Lower leg skin (tissue), 4 donors: ENCODE measurements around the gene DISC1. TPM values are rescaled to one million over a fixed set of nuclear protein-coding genes. Genes with fewer than 3 reads are reported as not detected.

Source experiments
- DNase-seq, 2 donors: peaks; one replicate each; pipeline ENCODE4 v3.0.0-alpha.2; 2019; ENCODE audit warnings: low spot score in 2 of 2
- H3K4me3 ChIP-seq: fragments of 200-600 bp; sonication (generic); 2 replicates; pipeline ENCODE4 v1.5.1; 2017; ENCODE audit warnings: mild to moderate bottlenecking, low read depth; ENCODE audit not compliant: poor library complexity, severe bottlenecking
- POLR2A ChIP-seq, 2 donors: fragments of 450-650 bp; IDR thresholded peaks; one replicate each; pipeline ENCODE4 v1.6.1; 2016 to 2017; ENCODE audit warnings: antibody characterized with exemption in 2 of 2, mild to moderate bottlenecking in 1 of 2, moderate library complexity in 1 of 2
- WGBS, 2 donors: methylation state at CpG; one replicate each; pipeline ENCODE4 v1.1.5; 2018; 5-methylcytosine and 5-hydroxymethylcytosine counted together
- intact Hi-C: fragments of 100-400 bp; cut with DNase I; formaldehyde crosslinking; loops from one replicate; pipeline ENCODE4 v1.15.0; 2023; ENCODE audit warnings: low total_unique reads
- total RNA-seq, 4 donors: library from RNA; depleted of rRNA; stranded (reverse); fragments of >200 nt; gene quantifications; one replicate each; pipeline ENCODE4 v1.1.0, GENCODE V29; 2016
- TF ChIP-seq, protein P1 (sequence below), 3 donors: fragments of 450-650 bp; IDR thresholded peaks; one replicate each; pipeline ENCODE4 v1.5.1; 2016; ENCODE audit warnings: antibody characterized with exemption in 3 of 3, mild to moderate bottlenecking in 3 of 3, moderate library complexity in 2 of 3

The DISC1 gene
- total RNA-seq, 4 donors from 2014 or later, result 1.6 to 7.4 (median 3.5) TPM

- no peak for TF ChIP-seq POLR2A (IDR thresholded peaks at IDR 0.05)
- TF ChIP-seq, protein P1, sequence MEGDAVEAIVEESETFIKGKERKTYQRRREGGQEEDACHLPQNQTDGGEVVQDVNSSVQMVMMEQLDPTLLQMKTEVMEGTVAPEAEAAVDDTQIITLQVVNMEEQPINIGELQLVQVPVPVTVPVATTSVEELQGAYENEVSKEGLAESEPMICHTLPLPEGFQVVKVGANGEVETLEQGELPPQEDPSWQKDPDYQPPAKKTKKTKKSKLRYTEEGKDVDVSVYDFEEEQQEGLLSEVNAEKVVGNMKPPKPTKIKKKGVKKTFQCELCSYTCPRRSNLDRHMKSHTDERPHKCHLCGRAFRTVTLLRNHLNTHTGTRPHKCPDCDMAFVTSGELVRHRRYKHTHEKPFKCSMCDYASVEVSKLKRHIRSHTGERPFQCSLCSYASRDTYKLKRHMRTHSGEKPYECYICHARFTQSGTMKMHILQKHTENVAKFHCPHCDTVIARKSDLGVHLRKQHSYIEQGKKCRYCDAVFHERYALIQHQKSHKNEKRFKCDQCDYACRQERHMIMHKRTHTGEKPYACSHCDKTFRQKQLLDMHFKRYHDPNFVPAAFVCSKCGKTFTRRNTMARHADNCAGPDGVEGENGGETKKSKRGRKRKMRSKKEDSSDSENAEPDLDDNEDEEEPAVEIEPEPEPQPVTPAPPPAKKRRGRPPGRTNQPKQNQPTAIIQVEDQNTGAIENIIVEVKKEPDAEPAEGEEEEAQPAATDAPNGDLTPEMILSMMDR (IDR thresholded peaks at IDR 0.05), result no peak
- WGBS, 2 donors, result 62 to 67% methylated on average over 8 of the region's 8 CpGs
- no peak overlapping the region for H3K4me3 ChIP-seq
- intact Hi-C loops, result no loop called here
- DNase-seq, result no peak
These were observed 144.1 kb downstream of the DISC1 start for GRCh38 chr1:231770506-231771175.

DNA sequence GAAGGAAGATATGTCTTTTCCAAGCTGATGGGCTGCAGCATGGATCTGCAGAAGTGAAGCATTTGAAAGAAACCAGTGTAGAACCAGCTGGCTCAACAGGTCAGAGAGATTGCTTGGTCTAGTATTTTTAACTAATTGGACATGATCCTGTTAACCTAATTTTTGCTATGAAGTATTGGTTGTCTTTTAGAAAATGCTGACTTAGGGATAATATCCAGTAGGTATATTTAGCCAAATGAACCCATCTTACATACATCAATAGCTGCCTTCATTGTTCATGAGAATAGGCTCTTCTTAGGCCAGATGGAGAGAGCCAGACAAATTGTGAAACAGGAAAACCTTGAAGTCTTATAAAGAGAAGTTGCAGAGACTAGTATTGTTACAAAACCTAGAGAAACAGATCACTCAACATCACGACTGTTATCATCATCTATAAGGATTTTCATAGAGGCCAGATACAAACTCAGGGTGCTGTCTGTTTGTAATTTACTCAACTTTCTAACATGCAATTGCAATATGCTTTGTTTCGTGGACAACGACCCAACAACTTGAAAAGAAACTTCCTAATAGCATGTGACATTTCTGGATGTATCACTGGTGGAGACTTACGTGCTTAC lies 148.2 kb downstream of the DISC1 start:
- TF ChIP-seq, protein P1 (IDR thresholded peaks at IDR 0.05), result no peak
- no peak for TF ChIP-seq POLR2A (IDR thresholded peaks at IDR 0.05)
- intact Hi-C loops, result no loop called here
- no peak for DNase-seq
- 85 to 90% methylated on average over 4 of the region's 4 CpGs for WGBS, 2 donors
- H3K4me3 ChIP-seq, result no peak overlapping the region

- no peak overlapping the region for H3K4me3 ChIP-seq
- intact Hi-C loops, result no loop called here
- no peak for DNase-seq
- WGBS, 2 donors, result 73 to 74% methylated on average over 10 of the region's 10 CpGs
- no peak for TF ChIP-seq POLR2A (IDR thresholded peaks at IDR 0.05)
These were observed 149.6 kb downstream of the DISC1 start for GRCh38 chr1:231776010-231776756.

GRCh38 chr1:231776757-231777062 lies 150.1 kb downstream of the DISC1 start:
- DNase-seq, result no peak
- H3K4me3 ChIP-seq, result no peak overlapping the region
- WGBS, 2 donors, result 62 to 68% methylated on average over 5 of the region's 5 CpGs
- no peak for TF ChIP-seq POLR2A (IDR thresholded peaks at IDR 0.05)
- TF ChIP-seq, protein P1 (IDR thresholded peaks at IDR 0.05), result no peak
- intact Hi-C loops, result no loop called here

DNA sequence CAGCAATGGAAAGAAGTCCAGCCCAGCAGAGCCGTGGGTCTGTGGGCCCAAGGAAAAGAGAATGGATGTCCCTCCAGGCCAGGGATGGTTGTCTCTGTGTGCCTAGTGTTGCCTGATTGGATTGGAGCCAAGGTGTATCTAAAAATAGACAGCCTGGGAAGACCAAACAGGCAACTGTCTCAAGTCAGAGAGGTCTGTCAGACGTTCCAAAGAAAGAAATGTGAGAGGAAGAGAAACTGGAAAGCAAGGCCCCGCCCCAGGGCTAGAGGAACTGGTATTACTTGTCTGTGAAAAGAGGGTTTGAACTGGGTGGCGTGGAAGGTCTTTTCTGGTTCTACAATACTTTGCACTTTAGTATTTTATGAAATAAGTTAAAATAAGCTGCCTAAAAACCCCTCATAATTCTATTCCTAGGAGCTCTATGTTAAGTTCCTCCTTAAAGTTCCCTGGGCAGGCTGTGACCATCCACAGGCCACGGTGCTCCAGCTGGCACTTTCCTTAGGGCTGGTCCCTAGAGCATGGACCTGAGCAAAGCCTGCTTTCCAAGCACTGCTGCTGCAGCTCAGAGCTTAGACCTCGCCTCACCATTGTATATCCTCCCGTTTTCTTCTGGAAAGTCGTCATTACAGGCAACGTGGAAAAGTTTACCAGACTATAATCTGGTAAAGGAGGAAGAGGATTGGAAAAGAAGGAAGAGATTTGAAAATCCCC lies 151.6 kb downstream of the DISC1 start:
- no peak overlapping the region for H3K4me3 ChIP-seq
- WGBS, 2 donors, result 33 to 39% methylated on average over 9 of the region's 9 CpGs
- DNase-seq, result peak; percentile 69 to 88
- intact Hi-C loops, result no loop called here
- TF ChIP-seq, protein P1 (IDR thresholded peaks at IDR 0.05), result no peak
- TF ChIP-seq POLR2A (IDR thresholded peaks at IDR 0.05), result no peak

DNA sequence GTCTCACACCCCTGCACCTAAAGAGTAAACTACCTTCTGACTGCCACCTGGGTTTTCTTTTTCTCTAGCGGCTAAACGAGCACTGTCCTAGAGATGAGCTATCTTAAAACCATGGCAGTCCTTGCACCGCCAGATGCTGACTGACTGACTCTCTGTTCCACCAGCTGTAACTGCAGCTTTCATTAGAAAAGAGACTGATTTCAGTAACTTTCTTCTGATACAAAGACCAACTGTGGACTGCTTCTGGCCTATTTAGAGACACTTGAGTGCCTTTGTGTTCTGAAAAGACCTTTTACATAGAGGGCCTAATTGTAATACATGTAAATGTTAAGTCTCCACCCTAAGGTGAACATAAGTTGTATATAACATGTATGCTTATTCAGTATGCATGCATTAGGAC lies 152.5 kb downstream of the DISC1 start:
- TF ChIP-seq, protein P1 (IDR thresholded peaks at IDR 0.05), result no peak
- no peak for TF ChIP-seq POLR2A (IDR thresholded peaks at IDR 0.05)
- 90 to 91% methylated on average over 3 of the region's 3 CpGs for WGBS, 2 donors
- H3K4me3 ChIP-seq, result no peak overlapping the region
- DNase-seq, result no peak
- intact Hi-C loops, result no loop called here
